HEK293 (cell line): ENCODE results near the gene MBLAC1.

Source experiments
- ZNF19 ChIP-seq: fragments of 450-650 bp; formaldehyde crosslinking; IDR thresholded peaks from 2 replicates; pipeline ENCODE4; 2016; ENCODE audit warnings: missing biosample characterization, missing genetic modification characterization, low read depth
- ZNF302 ChIP-seq: fragments of 450-650 bp; formaldehyde crosslinking; IDR thresholded peaks from 2 replicates; pipeline ENCODE4 v1.5.1; 2016; ENCODE audit warnings: missing biosample characterization, missing genetic modification characterization, low read depth
- TF ChIP-seq, protein P1 (sequence below): fragments of 450-650 bp; formaldehyde crosslinking; IDR thresholded peaks from 2 replicates; pipeline ENCODE4 v1.5.1; 2016; ENCODE audit warnings: missing biosample characterization, missing genetic modification characterization

DNA sequence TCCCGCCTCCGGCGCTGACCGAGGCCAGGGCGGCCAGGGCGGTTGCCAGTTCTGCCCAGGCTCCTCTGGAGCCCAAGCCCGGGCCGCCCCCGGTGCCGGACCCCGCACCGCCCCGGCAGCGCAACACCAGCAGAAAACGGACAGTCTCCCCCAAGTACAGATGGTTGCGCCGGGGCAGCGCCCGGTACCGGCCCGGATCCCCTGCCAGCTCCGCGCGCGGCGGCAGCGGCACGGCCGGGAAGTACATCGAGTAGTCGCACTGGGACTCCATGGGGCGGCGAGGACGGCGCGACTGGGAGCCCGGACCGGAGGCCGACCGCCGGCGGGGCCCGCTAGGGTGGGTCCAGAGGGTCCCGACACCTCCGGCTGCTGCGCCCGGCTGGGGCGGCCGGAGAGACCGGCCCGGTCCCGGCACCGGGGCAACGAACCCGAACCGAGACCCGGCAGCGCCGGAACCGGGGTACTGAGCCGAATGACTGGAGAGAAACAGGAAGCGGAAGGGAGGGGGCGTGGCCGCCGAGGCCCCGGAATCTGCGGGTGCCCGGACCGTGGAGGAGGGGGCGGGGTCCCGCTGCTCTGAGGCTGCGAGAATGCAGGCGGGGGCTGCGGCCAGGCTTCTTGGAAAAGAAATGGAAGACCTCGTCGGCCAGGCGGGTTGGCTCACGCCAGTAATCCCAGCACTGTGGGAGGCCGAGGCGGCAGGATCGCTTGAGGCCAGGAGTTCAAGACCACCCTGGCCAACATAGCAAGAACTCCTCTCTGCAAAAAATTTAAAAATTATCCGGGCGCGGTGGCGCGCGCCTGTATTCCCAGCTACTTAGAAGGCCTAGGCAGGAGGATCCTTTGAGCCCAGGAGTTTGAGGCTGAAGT lies 31.7 kb downstream of the MBLAC1 start, which contains the start of gene TRAPPC14:
- TF ChIP-seq, protein P1, sequence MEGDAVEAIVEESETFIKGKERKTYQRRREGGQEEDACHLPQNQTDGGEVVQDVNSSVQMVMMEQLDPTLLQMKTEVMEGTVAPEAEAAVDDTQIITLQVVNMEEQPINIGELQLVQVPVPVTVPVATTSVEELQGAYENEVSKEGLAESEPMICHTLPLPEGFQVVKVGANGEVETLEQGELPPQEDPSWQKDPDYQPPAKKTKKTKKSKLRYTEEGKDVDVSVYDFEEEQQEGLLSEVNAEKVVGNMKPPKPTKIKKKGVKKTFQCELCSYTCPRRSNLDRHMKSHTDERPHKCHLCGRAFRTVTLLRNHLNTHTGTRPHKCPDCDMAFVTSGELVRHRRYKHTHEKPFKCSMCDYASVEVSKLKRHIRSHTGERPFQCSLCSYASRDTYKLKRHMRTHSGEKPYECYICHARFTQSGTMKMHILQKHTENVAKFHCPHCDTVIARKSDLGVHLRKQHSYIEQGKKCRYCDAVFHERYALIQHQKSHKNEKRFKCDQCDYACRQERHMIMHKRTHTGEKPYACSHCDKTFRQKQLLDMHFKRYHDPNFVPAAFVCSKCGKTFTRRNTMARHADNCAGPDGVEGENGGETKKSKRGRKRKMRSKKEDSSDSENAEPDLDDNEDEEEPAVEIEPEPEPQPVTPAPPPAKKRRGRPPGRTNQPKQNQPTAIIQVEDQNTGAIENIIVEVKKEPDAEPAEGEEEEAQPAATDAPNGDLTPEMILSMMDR (tag by site-specific recombination): no peak
- TF ChIP-seq ZNF19 (tag by site-specific recombination) (no peak), ZNF302 (tag by site-specific recombination) (no peak)
